BLaER1 (cell line): ENCODE data around the gene IDI1.
"Not testable (repeated sequence)": the region's sequence is repeated elsewhere in the genome, so short reads cannot be mapped to it uniquely, and the experiment has no call there.

Experiments used
- H3K27ac ChIP-seq: shearing (Covaris generic); formaldehyde crosslinking; 2 replicates; pipeline ENCODE4 v1.8.1; 2022
- H3K27me3 ChIP-seq: shearing (Covaris generic); formaldehyde crosslinking; 2 replicates; pipeline ENCODE4 v1.8.1; 2022
- H3K36me3 ChIP-seq: shearing (Covaris generic); formaldehyde crosslinking; 2 replicates; pipeline ENCODE4 v1.8.1; 2022
- H3K4me1 ChIP-seq: shearing (Covaris generic); formaldehyde crosslinking; 2 replicates; pipeline ENCODE4 v1.8.1; 2022
- H3K4me2 ChIP-seq: shearing (Covaris generic); formaldehyde crosslinking; 2 replicates; pipeline ENCODE4 v1.8.1; 2022
- H3K4me3 ChIP-seq: shearing (Covaris generic); formaldehyde crosslinking; 2 replicates; pipeline ENCODE4 v1.8.1; 2022
- H3K9ac ChIP-seq: shearing (Covaris generic); formaldehyde crosslinking; 2 replicates; pipeline ENCODE4 v1.8.1; 2022
- H3K9me3 ChIP-seq: shearing (Covaris generic); formaldehyde crosslinking; 2 replicates; pipeline ENCODE4 v1.8.1; 2022
- H4K20me1 ChIP-seq: shearing (Covaris generic); formaldehyde crosslinking; 2 replicates; pipeline ENCODE4 v1.8.1; 2022
- Cebpa-rat ChIP-seq: shearing (Covaris generic); IDR thresholded peaks from 2 replicates; pipeline ENCODE4 v1.8.1; 2022

Gene IDI1

GRCh38 chr10:1020958-1021357 is 28.0 kb downstream of the IDI1 start:
- no peak for TF ChIP-seq Cebpa-rat
- Histone ChIP-seq H3K4me3 (no peak overlapping the region), H4K20me1 (peaks cover 11% of the 10 kb centered on the region), H3K27me3 (no peaks in the 10 kb centered on the region), H3K4me2 (no peak overlapping the region), H3K9ac (no peak overlapping the region), H3K4me1 (no peaks in the 10 kb centered on the region), H3K27ac (no peak overlapping the region), H3K9me3 (peaks cover 2% of the 10 kb centered on the region; the same call in 1 of the 2 replicates), H3K36me3 (peaks cover 64% of the 10 kb centered on the region)

DNA sequence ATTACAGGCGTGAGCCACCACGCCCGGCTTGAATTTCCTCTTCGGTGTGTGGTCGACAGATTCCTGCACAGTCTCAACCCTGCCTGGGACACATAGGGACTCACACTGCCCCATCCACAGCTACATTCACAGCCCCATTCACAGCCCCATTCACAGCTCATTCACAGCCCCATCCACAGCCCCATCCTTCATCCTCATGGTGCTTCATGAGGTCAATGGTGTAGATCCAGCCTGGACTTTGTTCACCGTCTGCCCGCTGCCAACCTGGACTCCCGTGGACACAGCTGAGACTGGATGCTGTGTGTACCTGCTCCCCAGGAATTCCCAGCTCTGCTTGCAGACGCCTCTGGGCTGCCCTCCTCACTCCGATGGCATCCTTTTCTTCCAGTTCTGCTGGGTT is 28.5 kb downstream of the IDI1 start:
- no peak for TF ChIP-seq Cebpa-rat
- H3K4me2 ChIP-seq, result no peak overlapping the region
- no peaks in the 10 kb centered on the region for H3K4me1 ChIP-seq
- peaks cover 2% of the 10 kb centered on the region; the same call in 1 of the 2 replicates for H3K9me3 ChIP-seq
- H3K9ac ChIP-seq, result no peak overlapping the region
- H3K27me3 ChIP-seq, result no peaks in the 10 kb centered on the region
- peaks cover 15% of the 10 kb centered on the region for H4K20me1 ChIP-seq
- H3K27ac ChIP-seq, result no peak overlapping the region
- H3K36me3 ChIP-seq, result peaks cover 69% of the 10 kb centered on the region
- H3K4me3 ChIP-seq, result no peak overlapping the region

GRCh38 chr10:1019362-1019761 is 29.6 kb downstream of the IDI1 start:
- Histone ChIP-seq H3K4me2 (no peak overlapping the region), H3K36me3 (peaks cover 76% of the 10 kb centered on the region), H3K27ac (no peak overlapping the region), H3K9me3 (peaks cover 2% of the 10 kb centered on the region; the same call in 1 of the 2 replicates), H3K9ac (no peak overlapping the region), H3K4me1 (no peaks in the 10 kb centered on the region), H3K27me3 (no peaks in the 10 kb centered on the region), H4K20me1 (peaks cover 21% of the 10 kb centered on the region), H3K4me3 (no peak overlapping the region)
- TF ChIP-seq Cebpa-rat, result no peak

- H3K4me1 ChIP-seq, result no peaks in the 10 kb centered on the region
- H4K20me1 ChIP-seq, result peaks cover 38% of the 10 kb centered on the region
- H3K4me2 ChIP-seq, result no peak overlapping the region
- no peaks in the 10 kb centered on the region for H3K9me3 ChIP-seq
- no peak for TF ChIP-seq Cebpa-rat
- peaks cover 97% of the 10 kb centered on the region for H3K36me3 ChIP-seq
- no peak overlapping the region for H3K4me3 ChIP-seq
- H3K9ac ChIP-seq, result no peak overlapping the region
- no peak overlapping the region for H3K27ac ChIP-seq
- H3K27me3 ChIP-seq, result no peaks in the 10 kb centered on the region
Measured at GRCh38 chr10:1015688-1016087, 33.2 kb downstream of the IDI1 start.

DNA sequence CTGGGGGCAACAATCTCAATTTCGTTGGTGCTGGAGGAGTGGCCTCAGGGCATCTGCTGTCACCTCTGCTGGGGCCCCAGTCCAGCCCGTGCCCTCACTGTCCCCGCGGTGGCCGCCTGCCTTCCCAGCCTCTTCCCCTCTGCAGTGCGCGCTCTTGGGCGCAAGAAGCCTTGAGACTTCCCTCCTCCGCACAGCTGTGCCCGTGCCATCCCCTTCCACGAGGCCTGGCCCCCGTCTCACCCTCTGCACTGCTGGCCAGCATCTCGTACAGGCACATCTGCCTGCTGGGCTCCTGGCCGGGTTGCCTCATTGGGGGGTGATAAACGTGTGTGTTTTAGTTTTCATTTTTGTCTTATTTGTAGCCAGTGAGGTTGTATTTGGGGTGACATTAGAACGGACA is 37.2 kb downstream of the IDI1 start:
- no peak overlapping the region for H3K4me3 ChIP-seq
- H3K4me1 ChIP-seq, result no peaks in the 10 kb centered on the region
- H3K27me3 ChIP-seq, result no peaks in the 10 kb centered on the region
- no peak for TF ChIP-seq Cebpa-rat
- H4K20me1 ChIP-seq, result peaks cover 58% of the 10 kb centered on the region
- no peak overlapping the region for H3K27ac ChIP-seq
- H3K4me2 ChIP-seq, result no peak overlapping the region
- peaks cover 99% of the 10 kb centered on the region for H3K36me3 ChIP-seq
- no peak overlapping the region for H3K9ac ChIP-seq
- H3K9me3 ChIP-seq, result no peaks in the 10 kb centered on the region

DNA sequence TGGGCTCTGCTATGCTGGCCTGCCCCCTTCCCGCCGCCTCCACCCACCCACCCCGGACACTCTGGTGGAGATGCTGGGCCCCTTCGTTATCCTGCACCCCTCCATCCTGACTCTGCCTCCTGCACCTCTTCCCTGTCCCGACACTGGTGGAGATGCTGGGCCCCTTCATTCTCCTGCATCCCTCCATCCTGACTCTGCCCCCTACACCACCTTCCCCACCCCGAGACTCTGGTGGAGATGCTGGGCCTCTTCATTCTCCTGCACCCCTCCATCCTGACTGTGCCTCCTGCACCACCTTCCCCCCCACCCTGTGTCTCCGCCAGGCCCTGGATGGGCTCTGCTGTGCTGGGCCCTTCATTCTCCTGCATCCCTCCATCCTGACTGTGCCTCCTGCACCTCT is 38.2 kb downstream of the IDI1 start:
- Histone ChIP-seq H4K20me1 (peaks cover 60% of the 10 kb centered on the region), H3K27ac (no peak overlapping the region), H3K4me1 (no peaks in the 10 kb centered on the region), H3K4me2 (no peak overlapping the region), H3K27me3 (no peaks in the 10 kb centered on the region), H3K9me3 (no peaks in the 10 kb centered on the region), H3K4me3 (no peak overlapping the region), H3K36me3 (peaks cover 99% of the 10 kb centered on the region), H3K9ac (no peak overlapping the region)
- TF ChIP-seq Cebpa-rat, result no peak

- not testable (repeated sequence) for H3K4me2 ChIP-seq, H3K27me3 ChIP-seq, H3K27ac ChIP-seq, H3K4me1 ChIP-seq, H3K9ac ChIP-seq, H3K4me3 ChIP-seq, H3K9me3 ChIP-seq
- Histone ChIP-seq H3K36me3 (peaks cover 100% of the 10 kb centered on the region), H4K20me1 (peaks cover 65% of the 10 kb centered on the region)
Measured at GRCh38 chr10:1009947-1010346, 39.0 kb downstream of the IDI1 start.

- H3K27ac ChIP-seq, result no peak overlapping the region
- H3K36me3 ChIP-seq, result peaks cover 100% of the 10 kb centered on the region
- no peak overlapping the region for H3K4me3 ChIP-seq
- no peak for TF ChIP-seq Cebpa-rat
- H3K9me3 ChIP-seq, result no peaks in the 10 kb centered on the region
- no peak overlapping the region for H3K4me2 ChIP-seq
- H3K9ac ChIP-seq, result no peak overlapping the region
- H4K20me1 ChIP-seq, result peaks cover 65% of the 10 kb centered on the region
- no peaks in the 10 kb centered on the region for H3K27me3 ChIP-seq
- H3K4me1 ChIP-seq, result no peaks in the 10 kb centered on the region
Measured at GRCh38 chr10:1009071-1009494, 39.8 kb downstream of the IDI1 start.

- no peak overlapping the region for H3K27ac ChIP-seq
- peaks cover 100% of the 10 kb centered on the region for H3K36me3 ChIP-seq
- H3K9me3 ChIP-seq, result peaks cover 2% of the 10 kb centered on the region; the same call in 1 of the 2 replicates
- no peaks in the 10 kb centered on the region for H3K4me1 ChIP-seq
- peaks cover 75% of the 10 kb centered on the region for H4K20me1 ChIP-seq
- no peaks in the 10 kb centered on the region for H3K27me3 ChIP-seq
- TF ChIP-seq Cebpa-rat, result no peak
- H3K4me3 ChIP-seq, result no peak overlapping the region
- no peak overlapping the region for H3K9ac ChIP-seq
- no peak overlapping the region for H3K4me2 ChIP-seq
Measured at GRCh38 chr10:1007583-1007982, 41.3 kb downstream of the IDI1 start.

DNA sequence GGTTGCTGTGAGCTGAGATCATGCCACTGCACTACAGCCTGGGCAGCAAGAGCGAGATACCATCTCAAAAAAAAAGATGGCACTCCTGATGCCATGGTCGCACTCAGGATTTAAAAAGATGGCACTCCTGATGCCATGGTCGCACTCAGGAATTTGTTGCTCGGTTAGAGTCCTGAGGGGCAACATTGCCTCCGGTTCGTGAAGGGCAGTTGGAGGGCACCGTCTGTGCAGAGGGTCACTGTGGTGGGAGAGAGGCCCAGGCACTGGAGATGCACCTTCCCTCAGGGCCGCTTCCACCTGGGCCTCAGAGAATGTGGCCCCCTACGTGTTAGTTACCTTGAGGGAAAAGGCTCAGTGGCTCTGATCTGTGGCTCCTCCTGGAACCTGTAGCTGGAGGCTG is 42.3 kb downstream of the IDI1 start:
- TF ChIP-seq Cebpa-rat, result no peak
- Histone ChIP-seq H3K36me3 (peaks cover 100% of the 10 kb centered on the region), H3K4me3 (no peak overlapping the region), H3K4me1 (no peaks in the 10 kb centered on the region), H3K27ac (no peak overlapping the region), H3K4me2 (no peak overlapping the region), H3K9me3 (peaks cover 13% of the 10 kb centered on the region), H3K9ac (no peak overlapping the region), H4K20me1 (peaks cover 85% of the 10 kb centered on the region), H3K27me3 (no peaks in the 10 kb centered on the region)
